ENCODE results near the gene BRD1.

The BRD1 gene

GRCh38 chr22:49811020-49811791 lies 16.5 kb downstream of the BRD1 start:
- no peak for DNase-seq
- intact Hi-C loops (cut with DNase I) = no loop called here

GRCh38 chr22:49810363-49811019 lies 17.2 kb downstream of the BRD1 start:
- DNase-seq = no peak
- intact Hi-C loops (cut with DNase I) = no loop called here

- intact Hi-C loops (cut with DNase I) = no loop called here
- no peak for DNase-seq
Observed at GRCh38 chr22:49807780-49808708, 19.6 kb downstream of the BRD1 start.

GRCh38 chr22:49807129-49807528 lies 20.5 kb downstream of the BRD1 start:
- intact Hi-C loops (cut with DNase I) = no loop called here
- DNase-seq = no peak

GRCh38 chr22:49803737-49804375 lies 23.8 kb downstream of the BRD1 start:
- DNase-seq = no peak
- intact Hi-C loops (cut with DNase I) = no loop called here

GRCh38 chr22:49803134-49803533 lies 24.5 kb downstream of the BRD1 start:
- intact Hi-C loops (cut with DNase I) = no loop called here
- no peak for DNase-seq

GRCh38 chr22:49801391-49802060 lies 26.1 kb downstream of the BRD1 start:
- no peak for DNase-seq

GRCh38 chr22:49800408-49801238 lies 27.1 kb downstream of the BRD1 start:
- no peak for DNase-seq

More at GRCh38 chr22:49801391-49802060, 26.1 kb downstream of the BRD1 start:
- intact Hi-C loops (cut with DNase I) = no loop called here

GRCh38 chr22:49799431-49800075 lies 28.1 kb downstream of the BRD1 start:
- intact Hi-C loops (cut with DNase I) = no loop called here
- DNase-seq = no peak

More at GRCh38 chr22:49800408-49801238, 27.1 kb downstream of the BRD1 start:
- intact Hi-C loops (cut with DNase I) = no loop called here

GRCh38 chr22:49798486-49799151 lies 29.1 kb downstream of the BRD1 start:
- no peak for DNase-seq
- intact Hi-C loops (cut with DNase I) = no loop called here

- DNase-seq = no peak
- intact Hi-C loops (cut with DNase I) = no loop called here
Observed at GRCh38 chr22:49797706-49798105, 30.0 kb downstream of the BRD1 start.

GRCh38 chr22:49796596-49797270 lies 30.9 kb downstream of the BRD1 start:
- intact Hi-C loops (cut with DNase I) = no loop called here
- DNase-seq = peak in 2 of 42 donors; percentile 54 to 56

- DNase-seq = no peak
- intact Hi-C loops (cut with DNase I) = no loop called here
Observed at GRCh38 chr22:49795521-49795920, 32.2 kb downstream of the BRD1 start.

- DNase-seq = no peak
- intact Hi-C loops (cut with DNase I) = no loop called here
Observed at GRCh38 chr22:49793871-49794270, 33.8 kb downstream of the BRD1 start.

- no peak for DNase-seq
- intact Hi-C loops (cut with DNase I) = no loop called here
Observed at GRCh38 chr22:49793296-49793695, 34.4 kb downstream of the BRD1 start.

GRCh38 chr22:49792107-49792506 lies 35.6 kb downstream of the BRD1 start:
- intact Hi-C loops (cut with DNase I) = no loop called here

More at GRCh38 chr22:49792107-49792506, 35.6 kb downstream of the BRD1 start:
- DNase-seq = no peak

Data from head of caudate nucleus (tissue), 42 donors.